Prostate gland (tissue), 2 donors: ENCODE data around the gene KIF5A.
"Not testable (repeated sequence)": the region's sequence is repeated elsewhere in the genome, so short reads cannot be mapped to it uniquely, and the experiment has no call there.

ENCODE experiments used
- POLR2A ChIP-seq: fragments of 450-650 bp; IDR thresholded peaks from one replicate; pipeline ENCODE4 v1.6.1; 2016; ENCODE audit warnings: antibody characterized with exemption, mild to moderate bottlenecking
- TF ChIP-seq, protein P1 (sequence below), 4 experiments: fragments of 200-600 bp in 2 of 4; fragments of 450-650 bp in 2 of 4; sonication (generic) in 2 of 4; IDR thresholded peaks; 1 replicate in 3 of 4; 2 replicates in 1 of 4; pipeline ENCODE4 v1.5.1; 2016 to 2019; ENCODE audit warnings: antibody characterized with exemption in 4 of 4, mild to moderate bottlenecking in 2 of 4, moderate library complexity in 2 of 4

DNA sequence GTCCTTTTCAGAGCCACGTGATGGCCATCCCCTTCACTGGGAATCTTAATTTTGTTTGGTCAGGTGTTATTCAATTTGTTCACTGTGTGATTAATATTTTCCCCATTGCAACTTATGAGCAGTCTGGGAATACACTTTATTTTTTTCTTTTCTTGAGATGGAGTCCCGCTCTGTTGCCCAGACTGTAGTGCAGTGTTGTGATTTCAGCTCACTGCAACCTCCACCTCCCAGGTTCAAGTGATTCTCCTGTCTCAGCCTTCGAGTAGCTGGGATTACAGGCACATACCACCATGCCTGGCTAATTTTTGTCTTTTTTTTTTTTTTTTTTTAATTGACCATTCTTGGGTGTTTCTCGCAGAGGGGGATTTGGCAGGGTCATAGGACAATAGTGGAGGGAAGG is 43.3 kb upstream of the KIF5A start:
- TF ChIP-seq POLR2A: not testable (repeated sequence)
- TF ChIP-seq, protein P1, sequence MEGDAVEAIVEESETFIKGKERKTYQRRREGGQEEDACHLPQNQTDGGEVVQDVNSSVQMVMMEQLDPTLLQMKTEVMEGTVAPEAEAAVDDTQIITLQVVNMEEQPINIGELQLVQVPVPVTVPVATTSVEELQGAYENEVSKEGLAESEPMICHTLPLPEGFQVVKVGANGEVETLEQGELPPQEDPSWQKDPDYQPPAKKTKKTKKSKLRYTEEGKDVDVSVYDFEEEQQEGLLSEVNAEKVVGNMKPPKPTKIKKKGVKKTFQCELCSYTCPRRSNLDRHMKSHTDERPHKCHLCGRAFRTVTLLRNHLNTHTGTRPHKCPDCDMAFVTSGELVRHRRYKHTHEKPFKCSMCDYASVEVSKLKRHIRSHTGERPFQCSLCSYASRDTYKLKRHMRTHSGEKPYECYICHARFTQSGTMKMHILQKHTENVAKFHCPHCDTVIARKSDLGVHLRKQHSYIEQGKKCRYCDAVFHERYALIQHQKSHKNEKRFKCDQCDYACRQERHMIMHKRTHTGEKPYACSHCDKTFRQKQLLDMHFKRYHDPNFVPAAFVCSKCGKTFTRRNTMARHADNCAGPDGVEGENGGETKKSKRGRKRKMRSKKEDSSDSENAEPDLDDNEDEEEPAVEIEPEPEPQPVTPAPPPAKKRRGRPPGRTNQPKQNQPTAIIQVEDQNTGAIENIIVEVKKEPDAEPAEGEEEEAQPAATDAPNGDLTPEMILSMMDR (IDR thresholded peaks at IDR 0.05): not testable (repeated sequence)
